B cell (primary cell): ENCODE data around the gene AUP1.

Experiments used
- EZH2 ChIP-seq: IDR thresholded peaks from 2 replicates; pipeline ENCODE4 v1.6.1; 2012; ENCODE audit warnings: borderline replicate concordance, low read depth, mild to moderate bottlenecking, moderate library complexity, low read length; ENCODE audit not compliant: insufficient read depth, poor library complexity, severe bottlenecking
- TF ChIP-seq, protein P1 (sequence below): fragments of 200-600 bp; IDR thresholded peaks from one replicate; pipeline ENCODE4 v1.8.0; 2022; ENCODE audit warnings: antibody characterized with exemption, mild to moderate bottlenecking

DNA sequence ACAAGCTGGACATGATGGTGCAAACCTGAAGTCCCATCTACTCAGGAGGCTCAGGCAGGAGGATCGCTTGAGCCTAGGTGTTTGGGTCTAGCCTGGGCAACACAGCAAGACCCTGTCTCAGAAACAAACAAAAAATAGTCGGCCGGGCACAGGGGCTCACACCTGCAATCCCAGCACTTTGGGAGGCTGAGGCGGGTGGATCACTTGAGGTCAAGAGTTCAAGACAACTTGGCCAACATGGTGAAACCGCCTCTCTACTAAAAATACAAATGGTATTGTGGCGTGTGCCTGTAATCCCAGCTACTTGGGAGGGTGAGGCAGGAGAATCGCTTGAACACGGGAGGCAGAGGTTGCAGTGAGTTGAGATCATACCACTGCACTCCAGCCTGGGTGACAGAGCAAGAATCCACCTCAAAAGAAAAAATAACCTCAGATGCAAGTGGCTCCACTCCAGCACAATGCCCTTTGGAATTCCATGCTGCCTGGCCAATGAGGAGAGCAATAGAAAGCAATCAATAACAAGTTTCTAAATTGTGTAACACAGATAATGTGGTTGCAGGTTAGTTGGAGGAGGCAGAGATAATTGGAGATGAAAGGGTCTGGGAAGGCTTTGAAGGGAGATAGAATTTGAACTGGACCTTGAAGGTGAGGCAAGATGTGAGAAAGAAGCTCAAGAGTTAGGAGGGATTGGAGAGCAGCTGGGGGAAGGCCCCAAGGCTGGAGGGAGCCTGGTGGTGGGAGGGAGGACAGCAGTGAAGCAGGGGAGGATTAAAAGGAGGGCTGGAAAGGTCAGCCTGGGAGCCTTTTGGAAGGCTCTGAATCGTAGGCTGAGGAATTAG lies 40.6 kb downstream of the AUP1 start:
- TF ChIP-seq, protein P1, sequence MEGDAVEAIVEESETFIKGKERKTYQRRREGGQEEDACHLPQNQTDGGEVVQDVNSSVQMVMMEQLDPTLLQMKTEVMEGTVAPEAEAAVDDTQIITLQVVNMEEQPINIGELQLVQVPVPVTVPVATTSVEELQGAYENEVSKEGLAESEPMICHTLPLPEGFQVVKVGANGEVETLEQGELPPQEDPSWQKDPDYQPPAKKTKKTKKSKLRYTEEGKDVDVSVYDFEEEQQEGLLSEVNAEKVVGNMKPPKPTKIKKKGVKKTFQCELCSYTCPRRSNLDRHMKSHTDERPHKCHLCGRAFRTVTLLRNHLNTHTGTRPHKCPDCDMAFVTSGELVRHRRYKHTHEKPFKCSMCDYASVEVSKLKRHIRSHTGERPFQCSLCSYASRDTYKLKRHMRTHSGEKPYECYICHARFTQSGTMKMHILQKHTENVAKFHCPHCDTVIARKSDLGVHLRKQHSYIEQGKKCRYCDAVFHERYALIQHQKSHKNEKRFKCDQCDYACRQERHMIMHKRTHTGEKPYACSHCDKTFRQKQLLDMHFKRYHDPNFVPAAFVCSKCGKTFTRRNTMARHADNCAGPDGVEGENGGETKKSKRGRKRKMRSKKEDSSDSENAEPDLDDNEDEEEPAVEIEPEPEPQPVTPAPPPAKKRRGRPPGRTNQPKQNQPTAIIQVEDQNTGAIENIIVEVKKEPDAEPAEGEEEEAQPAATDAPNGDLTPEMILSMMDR: no peak
- no peak for TF ChIP-seq EZH2
